Tibial artery (tissue), 4 donors: Measurements from ENCODE around the gene DERL2.

ENCODE experiments used
- DNase-seq, 2 donors: peaks; one replicate each; pipeline ENCODE4 v3.0.0-alpha.2; 2019
- H3K27ac ChIP-seq, 2 donors: fragments of 200-600 bp; sonication (generic) in 1 of 2; 1 replicate in 1 of 2; 2 replicates in 1 of 2; pipeline ENCODE4 v1.5.1; 2018 to 2019; ENCODE audit warnings: mild to moderate bottlenecking in 1 of 2
- H3K27me3 ChIP-seq, 2 donors: fragments of 200-600 bp; sonication (generic) in 1 of 2; one replicate each; pipeline versions ENCODE4 v1.5.1 to v1.6.0; 2016 to 2019
- H3K36me3 ChIP-seq, 3 donors: fragments of 200-600 bp; sonication (generic) in 2 of 3; one replicate each; pipeline ENCODE4 v1.5.1; 2016 to 2019; ENCODE audit warnings: mild to moderate bottlenecking in 2 of 3
- H3K4me1 ChIP-seq, 4 donors: fragments of 200-600 bp; sonication (generic) in 2 of 4; 1 replicate in 3 of 4; 2 replicates in 1 of 4; pipeline ENCODE4 v1.5.1; 2016 to 2019
- H3K4me3 ChIP-seq, 2 donors: fragments of 200-600 bp; sonication (generic) in 1 of 2; 1 replicate in 1 of 2; 2 replicates in 1 of 2; pipeline ENCODE4 v1.5.1; 2018 to 2019; ENCODE audit warnings: mild to moderate bottlenecking in 2 of 2
- H3K9me3 ChIP-seq, 3 donors: fragments of 200-600 bp; sonication (generic) in 1 of 3; one replicate each; pipeline ENCODE4 v1.5.1; 2016 to 2019
- CTCF ChIP-seq, 2 experiments: fragments of 200-600 bp in 1 of 2; fragments of 450-650 bp in 1 of 2; IDR thresholded peaks; one replicate each; pipeline ENCODE4 v1.5.1; 2017 to 2019; ENCODE audit warnings: antibody characterized with exemption in 2 of 2, mild to moderate bottlenecking in 1 of 2, moderate library complexity in 1 of 2
- intact Hi-C: fragments of 100-400 bp; cut with DNase I; formaldehyde crosslinking; loops from one replicate; pipeline ENCODE4 v1.15.0; 2023; ENCODE audit warnings: low total_unique reads

DERL2 gene

GRCh38 chr17:5500589-5501391 is 14.8 kb upstream of the DERL2 start:
- no peaks in the 10 kb centered on the region for H3K9me3 ChIP-seq
- intact Hi-C loops = no loop called here
- no peak for TF ChIP-seq CTCF (IDR thresholded peaks at IDR 0.05)
- H3K27ac ChIP-seq = peak overlapping the region; percentile 15 to 40
- DNase-seq = peak; percentile 54 to 77
- peaks cover 0 to 12% of the 10 kb centered on the region in 2 donors for H3K27me3 ChIP-seq
- peaks cover 0 to 5% (median 0%) of the 10 kb centered on the region in 3 donors for H3K36me3 ChIP-seq
- H3K4me3 ChIP-seq = peak overlapping the region; percentile 54 to 69
- H3K4me1 ChIP-seq = peaks cover 0 to 24% (median 18%) of the 10 kb centered on the region in 4 donors

- intact Hi-C loops = no loop called here
- Histone ChIP-seq H3K27me3 (peaks cover 0 to 12% of the 10 kb centered on the region in 2 donors), H3K4me1 (peaks cover 0 to 24% (median 18%) of the 10 kb centered on the region in 4 donors), H3K36me3 (no peaks in the 10 kb centered on the region), H3K9me3 (no peaks in the 10 kb centered on the region), H3K27ac (no peak overlapping the region), H3K4me3 (peak overlapping the region; percentile 54 to 69)
- no peak for DNase-seq
- TF ChIP-seq CTCF (IDR thresholded peaks at IDR 0.05) = no peak
Measured at GRCh38 chr17:5500247-5500588, 14.2 kb upstream of the DERL2 start.

- Histone ChIP-seq H3K27me3 (peaks cover 0 to 12% of the 10 kb centered on the region in 2 donors), H3K4me1 (peaks cover 0 to 24% (median 18%) of the 10 kb centered on the region in 4 donors), H3K9me3 (no peaks in the 10 kb centered on the region), H3K27ac (no peak overlapping the region), H3K36me3 (no peaks in the 10 kb centered on the region), H3K4me3 (peak overlapping the region; percentile 54 to 69)
- intact Hi-C loops = no loop called here
- no peak for DNase-seq
- TF ChIP-seq CTCF (IDR thresholded peaks at IDR 0.05) = no peak
Measured at GRCh38 chr17:5499476-5500231, 13.7 kb upstream of the DERL2 start.

GRCh38 chr17:5492970-5493369 is 7.0 kb upstream of the DERL2 start:
- H3K27me3 ChIP-seq = no peaks in the 10 kb centered on the region
- peaks cover 0 to under 1% (median 0%) of the 10 kb centered on the region in 4 donors for H3K4me1 ChIP-seq
- no peak overlapping the region for H3K4me3 ChIP-seq
- intact Hi-C loops = no loop called here
- H3K9me3 ChIP-seq = no peaks in the 10 kb centered on the region
- H3K36me3 ChIP-seq = peaks cover 13 to 26% (median 16%) of the 10 kb centered on the region in 3 donors
- DNase-seq = no peak
- H3K27ac ChIP-seq = no peak overlapping the region
- no peak for TF ChIP-seq CTCF (IDR thresholded peaks at IDR 0.05)

GRCh38 chr17:5488752-5489151 is 2.8 kb upstream of the DERL2 start:
- no peak for DNase-seq
- intact Hi-C loops = loop anchor here (5.0 kb wide), 1 partner anchor 66 kb away; the partner anchor contains the start of gene RPAIN
- Histone ChIP-seq H3K4me1 (peaks cover 0 to 28% (median 26%) of the 10 kb centered on the region in 4 donors), H3K36me3 (peaks cover 15 to 37% (median 25%) of the 10 kb centered on the region in 3 donors), H3K27ac (no peak overlapping the region), H3K4me3 (no peak overlapping the region), H3K27me3 (no peaks in the 10 kb centered on the region), H3K9me3 (no peaks in the 10 kb centered on the region)
- no peak for TF ChIP-seq CTCF (IDR thresholded peaks at IDR 0.05)
